Measurements from ENCODE around the gene TROAP. TPM values are rescaled to one million over a fixed set of nuclear protein-coding genes. Genes with fewer than 3 reads are reported as not detected.

The TROAP gene
- total and polyA plus RNA-seq, 9 of the 15 experiments (the other 6 are each of a cell fraction or from before 2014, with no cell fraction given) = 46.4 to 171 (median 59.8) TPM

GRCh38 chr12:49365542-49365941 lies 42.5 kb downstream of the TROAP start (continued):
- TF ChIP-seq E4F1 (CRISPR knock-in tag; IDR thresholded peaks at IDR 0.05; ENCODE audit: borderline replicate concordance) = no peak
- TF ChIP-seq PPARD (CRISPR knock-in tag; IDR thresholded peaks at IDR 0.05) = no peak
- peak; percentile 19; the same call in 1 of the 2 replicates for TF ChIP-seq SP1 (CRISPR knock-in tag; IDR thresholded peaks at IDR 0.05)
- TF ChIP-seq ZNF124 (CRISPR knock-in tag; IDR thresholded peaks at IDR 0.05) = no peak
- no peak for TF ChIP-seq ZNF175 (CRISPR knock-in tag; IDR thresholded peaks at IDR 0.05; ENCODE audit: low read depth)
- no peak for TF ChIP-seq MCM2 (IDR thresholded peaks at IDR 0.05; ENCODE audit: low read depth)
- no peak for TF ChIP-seq ZNF311 (CRISPR knock-in tag; IDR thresholded peaks at IDR 0.05)
- peak; percentile 32; the same call in 1 of the 2 replicates for TF ChIP-seq CREM (IDR thresholded peaks at IDR 0.05; ENCODE audit: low read depth)
- no peak for TF ChIP-seq ARID4B (CRISPR knock-in tag; IDR thresholded peaks at IDR 0.05)
- TF ChIP-seq RAD21 (CRISPR knock-in tag; conservative IDR thresholded peaks at IDR 0.05 in 1 of 2, IDR thresholded peaks at IDR 0.05 in 1 of 2) = no peak
- TF ChIP-seq RBM25 (IDR thresholded peaks at IDR 0.05; ENCODE audit: low read depth, low read length, severe bottlenecking) = peak; percentile 34
- no peak for TF ChIP-seq BRCA1 (IDR thresholded peaks at IDR 0.05)
- TF ChIP-seq BRCA1 (CRISPR knock-in tag; IDR thresholded peaks at IDR 0.05) = no peak
- TF ChIP-seq STAG1 (CRISPR knock-in tag; IDR thresholded peaks at IDR 0.05; ENCODE audit: borderline replicate concordance) = no peak
- no peak for TF ChIP-seq NCOA6 (IDR thresholded peaks at IDR 0.05)
- no peak for TF ChIP-seq ZNF165 (CRISPR knock-in tag; IDR thresholded peaks at IDR 0.05; ENCODE audit: borderline replicate concordance)
- TF ChIP-seq MYBL2 (IDR thresholded peaks at IDR 0.05; ENCODE audit: low read depth) = no peak
- TF ChIP-seq MYBL2 (CRISPR knock-in tag; IDR thresholded peaks at IDR 0.05; ENCODE audit: borderline replicate concordance) = no peak
- TF ChIP-seq POLR2AphosphoS2 (IDR thresholded peaks at IDR 0.05; ENCODE audit: low read length) = no peak
- TF ChIP-seq HDAC2 (IDR thresholded peaks at IDR 0.05) = peak; percentile 55; the same call in 1 of the 2 replicates
- TF ChIP-seq EP400 (IDR thresholded peaks at IDR 0.05) = no peak

Measured in K562 (cell line).